B cell (primary cell): Measurements from ENCODE around the gene ULK4. TPM values are rescaled to one million over a fixed set of nuclear protein-coding genes. Genes with fewer than 3 reads are reported as not detected.
"Not testable (repeated sequence)": the region's sequence is repeated elsewhere in the genome, so short reads cannot be mapped to it uniquely, and the experiment has no call there.

Experiments
- ATAC-seq: fragments of 200-7000 bp; cut with Tn5 transposase; one replicate; pipeline ENCODE4 v1.10.0; 2021; ENCODE audit warnings: low read depth, mild to moderate bottlenecking, moderate number of reproducible peaks, moderate library complexity
- CTCF ChIA-PET: fragments of 350-600 bp; sonication (Branson Sonifier 250); formaldehyde crosslinking; loops from one replicate; lab custom pipeline; 2021; ENCODE audit warnings: antibody characterized with exemption, inconsistent platforms; lab: Charles Lee
- POLR2A ChIA-PET: fragments of 350-600 bp; sonication (Branson Sonifier 250); formaldehyde crosslinking; loops from one replicate; lab custom pipeline; 2021; ENCODE audit warnings: antibody characterized with exemption; lab: Charles Lee
- DNase-seq: peaks from one replicate; pipeline ENCODE4 v3.0.0; 2013
- H2AFZ ChIP-seq: 2 replicates; pipeline ENCODE4 v1.6.1; 2012; ENCODE audit warnings: mild to moderate bottlenecking, low read depth, low read length; ENCODE audit not compliant: insufficient read depth, poor library complexity, severe bottlenecking
- H3K27ac ChIP-seq, 2 donors: 1 replicate in 1 of 2; 2 replicates in 1 of 2; pipeline ENCODE4 v1.5.1; 2012 to 2013; ENCODE audit warnings: low read length in 2 of 2, mild to moderate bottlenecking in 2 of 2, moderate library complexity in 1 of 2
- H3K27me3 ChIP-seq, 4 experiments: fragments of 200-600 bp in 1 of 4; sonication (generic) in 1 of 4; replicated peaks in 1 of 4; 1 replicate in 2 of 4; 2 replicates in 2 of 4; pipeline versions ENCODE4 v1.6.1 to v1.7.0; 2013 to 2016; ENCODE audit warnings: low read length in 3 of 4, mild to moderate bottlenecking in 2 of 4, mixed read lengths in 1 of 4, moderate library complexity in 1 of 4; ENCODE audit not compliant: insufficient read depth in 4 of 4, control insufficient read depth in 3 of 4; ENCODE audit errors: control extremely low read depth in 1 of 4
- H3K36me3 ChIP-seq, 2 experiments: replicated peaks in 1 of 2; 1 replicate in 1 of 2; 2 replicates in 1 of 2; pipeline versions ENCODE4 v1.6.1 to v1.7.1; 2013; ENCODE audit warnings: low read length in 1 of 2; ENCODE audit not compliant: insufficient read depth in 2 of 2, control insufficient read depth in 1 of 2; ENCODE audit errors: control extremely low read depth in 1 of 2, extremely low read depth in 1 of 2
- H3K4me1 ChIP-seq, 2 donors: fragments of 200-600 bp in 1 of 2; sonication (generic) in 1 of 2; 1 replicate in 1 of 2; 2 replicates in 1 of 2; pipeline versions ENCODE4 v1.5.1 to v1.6.1; 2013 to 2017; ENCODE audit warnings: low read length in 2 of 2; ENCODE audit not compliant: control insufficient read depth in 2 of 2, insufficient read depth in 2 of 2
- H3K4me2 ChIP-seq: replicated peaks from 2 replicates; pipeline ENCODE3; 2012; ENCODE audit warnings: mild to moderate bottlenecking, low read depth, low read length; ENCODE audit not compliant: poor library complexity, severe bottlenecking
- H3K4me3 ChIP-seq, 5 experiments: fragments of 200-600 bp in 1 of 5; sonication (generic) in 1 of 5; 1 replicate in 3 of 5; 2 replicates in 2 of 5; pipeline versions ENCODE4 v1.5.1 to v1.7.0; 2011 to 2016; ENCODE audit warnings: low read length in 4 of 5, mild to moderate bottlenecking in 4 of 5, low read depth in 2 of 5, control low read depth in 1 of 5, moderate library complexity in 1 of 5; ENCODE audit not compliant: insufficient read depth in 1 of 5; ENCODE audit errors: control extremely low read depth in 1 of 5, extremely low read depth in 1 of 5
- H3K79me2 ChIP-seq: fragments of 200-600 bp; sonication (generic); one replicate; pipeline ENCODE4 v1.6.0; 2016; ENCODE audit warnings: low read length; ENCODE audit not compliant: control insufficient read depth, insufficient read depth
- H3K9ac ChIP-seq: fragments of 200-600 bp; sonication (generic); 2 replicates; pipeline ENCODE4 v1.6.1; 2017; ENCODE audit warnings: mild to moderate bottlenecking, low read length, moderate library complexity
- H3K9me3 ChIP-seq, 3 donors: one replicate each; pipeline versions ENCODE4 v1.6.1 to v1.7.1; 2013; ENCODE audit warnings: low read length in 2 of 3; ENCODE audit not compliant: control insufficient read depth in 2 of 3, insufficient read depth in 1 of 3; ENCODE audit errors: control extremely low read depth in 1 of 3
- H4K20me1 ChIP-seq: 2 replicates; pipeline ENCODE4 v1.6.0; 2012; ENCODE audit warnings: mild to moderate bottlenecking, low read length; ENCODE audit not compliant: insufficient read depth, control insufficient read depth, poor library complexity, severe bottlenecking
- H3K27ac Mint-ChIP-seq: one replicate; pipeline ENCODE4 v1.8.0; 2021; ENCODE audit warnings: mixed read lengths
- H3K27me3 Mint-ChIP-seq: one replicate; pipeline ENCODE4 v1.8.0; 2021; ENCODE audit warnings: mixed read lengths
- H3K4me1 Mint-ChIP-seq: one replicate; pipeline ENCODE4 v1.8.0; 2021; ENCODE audit warnings: mixed read lengths
- H3K4me3 Mint-ChIP-seq: one replicate; pipeline ENCODE4 v1.8.0; 2021; ENCODE audit warnings: mixed read lengths
- H3K9me3 Mint-ChIP-seq: one replicate; pipeline ENCODE4 v1.8.0; 2022; ENCODE audit warnings: mixed read lengths; ENCODE audit not compliant: insufficient read depth
- CTCF ChIP-seq: fragments of 200-600 bp; IDR thresholded peaks from one replicate; pipeline ENCODE4 v1.8.0; 2022; ENCODE audit warnings: antibody characterized with exemption, mild to moderate bottlenecking
- EZH2 ChIP-seq: IDR thresholded peaks from 2 replicates; pipeline ENCODE4 v1.6.1; 2012; ENCODE audit warnings: borderline replicate concordance, low read depth, mild to moderate bottlenecking, moderate library complexity, low read length; ENCODE audit not compliant: insufficient read depth, poor library complexity, severe bottlenecking
- WGBS: methylation state at CpG from one replicate; pipeline ENCODE4 v1.1.5; 2013; ENCODE audit warnings: missing lambda C conversion rate; ENCODE audit not compliant: insufficient coverage; 5-methylcytosine and 5-hydroxymethylcytosine counted together
- intact Hi-C: fragments of 100-400 bp; cut with micrococcal nuclease; formaldehyde crosslinking; loops from one replicate; pipeline ENCODE4 v1.10.0; 2022
- polyA plus RNA-seq: library from polyadenylated mRNA; depleted of rRNA; stranded (reverse); fragments of >200 nt; gene quantifications from 2 replicates; pipeline ENCODE4 v1.2.3, GENCODE V29; 2012
- total RNA-seq, 2 donors: library from RNA; stranded (reverse); fragments of 120-200 nt in 1 of 2; gene quantifications; 1 replicate in 1 of 2; 2 replicates in 1 of 2; pipeline versions ENCODE4 v1.2.3 to v1.2.4, GENCODE V29; 2013 to 2022

Gene ULK4
- total and polyA plus RNA-seq, 2 donors (not counting 1 experiment from before 2014, with no cell fraction given): 5.2 to 33.7 TPM

DNA sequence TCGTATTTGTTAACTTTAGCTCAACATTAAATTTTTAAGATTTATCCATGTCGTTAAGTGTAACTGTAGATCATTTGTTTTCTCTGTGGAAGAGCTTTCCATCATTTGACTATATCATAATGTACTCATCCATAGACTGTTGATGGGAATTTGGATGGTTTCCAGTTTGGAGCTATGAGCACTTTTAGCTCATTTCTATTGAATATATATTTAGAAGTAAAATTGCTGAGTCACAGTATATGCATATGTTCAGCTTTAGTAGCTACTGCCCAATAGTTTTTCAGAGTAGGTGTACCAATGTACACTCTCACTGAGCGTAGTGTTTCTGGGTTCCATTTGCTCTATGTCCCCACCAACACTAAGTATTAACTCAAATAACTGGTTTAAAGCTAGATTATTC is 263.0 kb downstream of the ULK4 start:
- ChIA-PET CTCF (no interaction called here), POLR2A (no interaction called here)
- H4K20me1 ChIP-seq: no peaks in the 10 kb centered on the region
- intact Hi-C loops: no loop called here
- no peaks in the 10 kb centered on the region for H3K36me3 ChIP-seq
- no peak overlapping the region for H3K4me2 ChIP-seq
- Mint-ChIP-seq H3K4me1 (no peaks in the 10 kb centered on the region), H3K27me3 (no peaks in the 10 kb centered on the region), H3K27ac (no peak overlapping the region), H3K4me3 (no peak overlapping the region), H3K9me3 (no peaks in the 10 kb centered on the region)
- H3K27me3 ChIP-seq: no peaks in the 10 kb centered on the region
- no peaks in the 10 kb centered on the region for H3K79me2 ChIP-seq
- no peak overlapping the region for H3K4me3 ChIP-seq
- peaks cover 0 to 5% (median 0%) of the 10 kb centered on the region in 3 donors for H3K9me3 ChIP-seq
- no peak for ATAC-seq
- H2AFZ ChIP-seq: no peak overlapping the region
- no peaks in the 10 kb centered on the region for H3K4me1 ChIP-seq
- H3K9ac ChIP-seq: no peak overlapping the region
- 100% methylated on average over 1 of the region's 3 CpGs for WGBS
- H3K27ac ChIP-seq: no peak overlapping the region
- no peak for TF ChIP-seq EZH2
- TF ChIP-seq CTCF: no peak
- DNase-seq: no peak

DNA sequence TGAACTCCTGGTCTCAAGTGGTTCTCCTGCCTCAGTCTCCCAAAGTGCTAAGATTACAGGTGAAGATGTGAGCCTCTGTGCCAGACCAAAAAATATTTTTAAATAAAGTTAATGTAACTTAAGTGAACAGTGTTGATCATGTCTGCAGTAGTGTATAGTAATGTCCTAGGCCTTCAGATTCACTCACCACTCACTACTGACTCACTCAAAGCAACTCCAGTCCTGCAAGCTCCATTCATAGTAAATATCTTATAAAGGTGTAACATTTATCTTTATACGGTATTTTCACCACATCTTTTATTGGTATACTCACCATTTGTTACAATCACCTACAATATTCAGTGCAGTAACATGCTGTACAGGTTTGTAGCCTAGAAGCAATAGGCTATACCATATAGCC is 264.2 kb downstream of the ULK4 start:
- TF ChIP-seq CTCF (no peak), EZH2 (no peak)
- Mint-ChIP-seq H3K4me1 (no peaks in the 10 kb centered on the region), H3K9me3 (no peaks in the 10 kb centered on the region), H3K4me3 (no peak overlapping the region), H3K27me3 (no peaks in the 10 kb centered on the region), H3K27ac (no peak overlapping the region)
- DNase-seq (no peak), ATAC-seq (no peak)
- H3K27me3 ChIP-seq: no peaks in the 10 kb centered on the region
- CTCF ChIA-PET: no interaction called here
- H3K9me3 ChIP-seq: peaks cover 0 to 5% (median 0%) of the 10 kb centered on the region in 3 donors
- H3K79me2 ChIP-seq: no peaks in the 10 kb centered on the region
- H3K9ac ChIP-seq: no peak overlapping the region
- H3K4me3 ChIP-seq: no peak overlapping the region
- no CpG with 5 or more reads among the region's 1 CpG for WGBS
- no peak overlapping the region for H2AFZ ChIP-seq
- no peaks in the 10 kb centered on the region for H3K36me3 ChIP-seq
- intact Hi-C loops: no loop called here
- H4K20me1 ChIP-seq: no peaks in the 10 kb centered on the region
- H3K4me1 ChIP-seq: no peaks in the 10 kb centered on the region
- no peak overlapping the region for H3K27ac ChIP-seq
- H3K4me2 ChIP-seq: no peak overlapping the region
- POLR2A ChIA-PET: no interaction called here

GRCh38 chr3:41695806-41696205 is 266.1 kb downstream of the ULK4 start:
- H3K36me3 ChIP-seq, H3K9me3 ChIP-seq, H3K27ac ChIP-seq, POLR2A ChIA-PET, ATAC-seq, H3K4me1 Mint-ChIP-seq, H3K4me3 Mint-ChIP-seq, intact Hi-C loops, CTCF ChIA-PET, H3K4me3 ChIP-seq, H3K27me3 ChIP-seq, DNase-seq, H3K27ac Mint-ChIP-seq, H3K9me3 Mint-ChIP-seq, H3K9ac ChIP-seq, H3K27me3 Mint-ChIP-seq, H3K79me2 ChIP-seq, H4K20me1 ChIP-seq, H2AFZ ChIP-seq, H3K4me1 ChIP-seq, H3K4me2 ChIP-seq: not testable (repeated sequence)
- 100% methylated on average over 5 of the region's 12 CpGs for WGBS
